Fibroblast of peridontal ligament (primary cell): ENCODE results near the gene BTBD3.

Experiments used
- DNase-seq: peaks from one replicate; pipeline ENCODE4 v3.0.0-alpha.2; 2010; ENCODE audit errors: extremely low read depth

The BTBD3 gene

GRCh38 chr20:11912659-11913415 is 4.9 kb upstream of the BTBD3 start:
- no peak for DNase-seq

GRCh38 chr20:11918391-11918845 is 725 bp downstream of the BTBD3 start:
- peak; percentile 35 for DNase-seq

- peak; percentile 19 for DNase-seq
These were observed 1.3 kb downstream of the BTBD3 start for GRCh38 chr20:11918981-11919380.

GRCh38 chr20:11919581-11919980 is 1.9 kb downstream of the BTBD3 start:
- DNase-seq, result no peak

GRCh38 chr20:11920083-11920482 is 2.4 kb downstream of the BTBD3 start:
- no peak for DNase-seq

- DNase-seq, result no peak
These were observed 3.6 kb downstream of the BTBD3 start for GRCh38 chr20:11921321-11921720.

GRCh38 chr20:11922561-11922960 is 4.9 kb downstream of the BTBD3 start:
- no peak for DNase-seq

- DNase-seq, result no peak
These were observed 7.2 kb downstream of the BTBD3 start for GRCh38 chr20:11924923-11925322.

GRCh38 chr20:11926292-11926998 is 8.8 kb downstream of the BTBD3 start:
- no peak for DNase-seq

- no peak for DNase-seq
These were observed 12.3 kb downstream of the BTBD3 start for GRCh38 chr20:11929947-11930346.

- no peak for DNase-seq
These were observed 17.8 kb downstream of the BTBD3 start for GRCh38 chr20:11935212-11936154.

GRCh38 chr20:11936157-11936556 is 18.5 kb downstream of the BTBD3 start:
- DNase-seq, result no peak

- DNase-seq, result no peak
These were observed 19.5 kb downstream of the BTBD3 start for GRCh38 chr20:11937230-11937629.

- no peak for DNase-seq
These were observed 24.0 kb downstream of the BTBD3 start for GRCh38 chr20:11941593-11942246.

GRCh38 chr20:11943778-11944177 is 26.1 kb downstream of the BTBD3 start:
- peak; percentile 6 for DNase-seq

GRCh38 chr20:11948806-11949205 is 31.1 kb downstream of the BTBD3 start:
- DNase-seq, result no peak

GRCh38 chr20:11949711-11950110 is 32.0 kb downstream of the BTBD3 start:
- no peak for DNase-seq

- no peak for DNase-seq
These were observed 34.0 kb downstream of the BTBD3 start for GRCh38 chr20:11951696-11952095.

GRCh38 chr20:11952639-11953038 is 34.9 kb downstream of the BTBD3 start:
- DNase-seq, result peak; percentile 4

GRCh38 chr20:11957911-11958310 is 40.2 kb downstream of the BTBD3 start:
- no peak for DNase-seq

- no peak for DNase-seq
These were observed 41.2 kb downstream of the BTBD3 start for GRCh38 chr20:11958855-11959254.

- DNase-seq, result peak; percentile 3
These were observed 47.9 kb downstream of the BTBD3 start for GRCh38 chr20:11965602-11966001.
